ENCODE measurements around the gene ARHGEF11.
"Not testable (repeated sequence)": the region's sequence is repeated elsewhere in the genome, so short reads cannot be mapped to it uniquely, and the experiment has no call there.

Gene ARHGEF11

DNA sequence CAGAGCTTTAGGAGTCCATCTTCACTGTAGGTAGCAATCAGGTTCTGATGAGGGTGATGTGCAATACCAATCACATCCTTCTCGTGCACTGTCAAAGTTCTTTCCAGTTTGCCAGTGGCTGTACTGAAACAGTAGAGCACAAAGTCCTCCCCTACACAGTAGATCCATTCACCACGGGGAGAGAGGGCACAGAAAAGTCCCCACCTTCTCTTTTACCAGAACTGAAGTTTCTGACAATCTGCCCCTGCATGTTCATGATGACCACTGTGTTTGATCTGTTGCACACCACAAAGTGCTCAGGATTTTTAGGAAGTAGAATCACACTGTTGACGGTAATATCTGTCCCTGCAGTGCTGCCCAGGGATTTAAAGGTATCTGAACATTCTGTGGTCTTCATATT, 13.7 kb upstream of the ARHGEF11 start:
- DNase-seq (ENCODE audit: low read depth, low spot score); H3K4me3 ChIP-seq (ENCODE audit: low read length): not testable (repeated sequence)

- DNase-seq (ENCODE audit: low read depth, low spot score), result no peak
- H3K4me3 ChIP-seq (ENCODE audit: low read length), result no peak overlapping the region
These were observed 10.7 kb upstream of the ARHGEF11 start for GRCh38 chr1:157056269-157056668.

DNA sequence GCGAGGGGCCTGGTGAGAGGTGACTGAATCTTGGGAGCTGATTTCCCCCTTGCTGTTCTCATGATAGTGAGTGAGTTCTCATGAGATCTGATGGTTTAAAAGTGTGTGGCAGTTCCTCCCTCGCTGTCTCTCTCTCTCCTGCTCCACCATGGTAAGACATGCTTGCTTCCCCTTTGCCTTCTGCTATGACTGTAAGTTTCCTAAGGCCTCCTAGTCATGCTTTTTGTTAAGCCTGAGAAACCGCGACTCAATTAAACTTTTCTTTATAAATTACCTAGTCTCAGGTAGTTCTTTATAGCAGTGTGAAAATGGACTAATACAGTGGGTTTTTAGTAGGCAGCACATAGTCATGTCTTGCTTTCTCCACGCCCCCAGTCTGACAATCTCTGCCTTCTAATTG, 10.2 kb upstream of the ARHGEF11 start:
- not testable (repeated sequence) for H3K4me3 ChIP-seq (ENCODE audit: low read length); DNase-seq (ENCODE audit: low read depth, low spot score)

DNA sequence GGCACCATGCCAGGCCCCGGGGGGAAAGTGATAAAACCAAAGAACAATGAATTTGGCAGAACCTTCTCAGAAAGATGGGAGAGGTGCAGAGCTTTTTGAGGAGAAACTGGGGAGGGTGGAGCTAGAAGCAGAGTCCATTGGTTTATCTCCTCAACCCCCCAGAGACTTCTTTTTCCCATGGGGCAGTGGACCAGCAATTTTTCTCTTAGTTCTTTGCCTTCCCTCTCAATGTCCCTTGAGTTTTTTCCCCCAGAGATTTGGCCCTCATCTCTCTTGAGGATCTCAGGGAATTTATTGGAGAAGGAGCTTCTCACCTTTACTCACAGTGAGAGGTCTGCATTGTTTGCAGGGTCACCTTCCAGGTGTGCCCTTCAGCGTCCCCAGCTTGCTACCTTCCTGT, 5.3 kb upstream of the ARHGEF11 start:
- no peak overlapping the region for H3K4me3 ChIP-seq (ENCODE audit: low read length)
- DNase-seq (ENCODE audit: low read depth, low spot score), result no peak

DNA sequence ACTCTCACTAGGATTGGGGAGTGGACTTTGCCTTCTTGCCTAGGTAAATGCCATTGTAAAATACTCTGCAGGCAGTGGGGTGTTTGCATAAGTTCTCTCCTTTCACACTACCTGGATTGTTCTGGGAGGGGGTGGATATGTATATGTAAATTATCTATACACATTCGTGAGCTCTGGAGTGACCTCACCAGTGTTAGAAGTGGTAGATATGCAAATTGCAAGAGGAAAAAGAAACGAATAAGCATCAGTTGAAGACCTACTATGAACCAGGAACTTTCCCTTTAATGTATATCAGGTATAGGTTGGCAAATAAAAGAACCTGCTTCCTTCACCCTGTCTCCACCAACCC, 1.5 kb upstream of the ARHGEF11 start:
- DNase-seq (ENCODE audit: low read depth, low spot score), result no peak

GRCh38 chr1:157044326-157044725, 1.2 kb downstream of the ARHGEF11 start:
- no peak for DNase-seq (ENCODE audit: low read depth, low spot score)
- H3K4me3 ChIP-seq (ENCODE audit: low read length), result no peak overlapping the region

More for the DNA sequence above, 1.5 kb upstream of the ARHGEF11 start:
- no peak overlapping the region for H3K4me3 ChIP-seq (ENCODE audit: low read length)

DNA sequence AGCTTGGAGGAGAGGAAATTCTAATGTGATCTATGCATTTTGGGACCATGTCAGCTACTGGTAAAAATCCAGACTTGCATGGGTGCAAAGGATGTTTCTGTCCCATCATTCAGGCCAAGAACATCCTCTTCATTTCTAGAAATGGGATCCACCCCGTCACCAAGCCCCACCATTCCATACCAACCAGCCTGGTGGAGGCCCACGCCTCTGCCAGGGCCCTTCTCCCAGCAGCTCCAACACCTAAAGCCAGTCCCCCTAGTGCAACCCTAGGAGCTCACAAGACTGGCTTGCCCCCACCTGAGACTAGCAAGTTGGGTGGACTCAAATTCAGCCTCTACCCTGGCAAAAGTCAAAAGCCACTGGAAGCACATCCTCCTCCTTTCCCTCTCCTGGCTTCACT, 1.9 kb downstream of the ARHGEF11 start:
- DNase-seq (ENCODE audit: low read depth, low spot score), result no peak

DNA sequence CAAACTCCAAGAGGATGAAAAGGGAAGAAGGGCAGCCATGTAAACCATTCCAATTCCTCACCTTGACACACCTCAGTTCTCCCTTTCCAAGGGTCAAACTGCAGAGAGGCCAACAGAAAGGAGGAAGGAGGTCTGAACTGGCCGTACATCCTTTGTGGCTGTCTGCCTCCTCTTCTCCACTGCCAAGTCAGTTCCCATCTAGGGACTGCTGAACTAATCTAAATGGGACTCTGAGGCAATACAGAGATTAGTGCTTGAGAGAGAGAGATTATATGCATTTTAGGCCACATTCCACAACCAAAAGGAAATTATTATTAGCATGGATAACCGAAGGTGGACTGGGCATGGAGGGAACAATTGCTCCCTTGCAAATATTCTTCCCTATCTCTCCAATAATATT, 2.7 kb downstream of the ARHGEF11 start:
- no peak for DNase-seq (ENCODE audit: low read depth, low spot score)

More for the DNA sequence above, 1.9 kb downstream of the ARHGEF11 start:
- no peak overlapping the region for H3K4me3 ChIP-seq (ENCODE audit: low read length)

DNA sequence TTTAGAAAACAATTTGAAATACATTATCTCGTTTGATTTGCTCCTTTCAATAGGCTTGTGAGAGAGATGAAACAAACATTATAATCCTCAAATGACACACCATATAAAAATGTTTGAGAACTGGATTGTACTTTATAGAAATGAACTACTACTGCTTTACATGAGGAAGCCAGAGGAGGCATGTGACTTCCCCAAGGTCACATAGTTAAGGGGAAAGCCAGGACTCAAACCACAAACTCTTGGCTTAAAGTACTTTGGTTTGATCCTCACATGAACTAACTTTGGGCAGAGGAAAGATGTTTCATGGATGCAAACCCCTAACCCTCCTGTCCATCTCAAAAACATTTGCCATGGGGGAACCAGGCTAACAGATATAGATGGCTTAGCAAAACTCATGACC, 4.7 kb downstream of the ARHGEF11 start:
- H3K4me3 ChIP-seq (ENCODE audit: low read length), result no peak overlapping the region
- DNase-seq (ENCODE audit: low read depth, low spot score), result no peak

More for the DNA sequence above, 2.7 kb downstream of the ARHGEF11 start:
- no peak overlapping the region for H3K4me3 ChIP-seq (ENCODE audit: low read length)

DNA sequence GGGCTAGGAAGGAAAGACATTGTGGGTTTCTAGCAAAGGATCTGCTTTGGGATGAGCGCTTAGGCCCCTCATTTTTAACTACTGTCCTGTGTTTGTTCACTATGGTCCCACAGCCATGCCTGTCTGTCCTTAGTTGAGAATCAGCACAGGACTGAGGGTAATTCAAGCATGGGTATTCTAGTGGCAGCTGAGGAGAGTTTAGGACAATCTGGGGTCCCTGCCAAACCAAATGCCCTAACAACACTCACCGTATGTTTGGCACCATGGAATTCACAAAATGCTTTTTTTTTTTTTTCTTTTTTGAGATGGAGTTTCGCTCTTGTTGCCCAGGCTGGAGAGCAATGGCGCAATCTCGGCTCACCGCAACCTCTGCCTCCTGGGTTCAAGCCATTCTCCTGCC, 10.4 kb downstream of the ARHGEF11 start:
- no peak overlapping the region for H3K4me3 ChIP-seq (ENCODE audit: low read length)
- DNase-seq (ENCODE audit: low read depth, low spot score), result no peak

GRCh38 chr1:157034137-157034800, 11.3 kb downstream of the ARHGEF11 start:
- no peak for DNase-seq (ENCODE audit: low read depth, low spot score)
- no peak overlapping the region for H3K4me3 ChIP-seq (ENCODE audit: low read length)

DNA sequence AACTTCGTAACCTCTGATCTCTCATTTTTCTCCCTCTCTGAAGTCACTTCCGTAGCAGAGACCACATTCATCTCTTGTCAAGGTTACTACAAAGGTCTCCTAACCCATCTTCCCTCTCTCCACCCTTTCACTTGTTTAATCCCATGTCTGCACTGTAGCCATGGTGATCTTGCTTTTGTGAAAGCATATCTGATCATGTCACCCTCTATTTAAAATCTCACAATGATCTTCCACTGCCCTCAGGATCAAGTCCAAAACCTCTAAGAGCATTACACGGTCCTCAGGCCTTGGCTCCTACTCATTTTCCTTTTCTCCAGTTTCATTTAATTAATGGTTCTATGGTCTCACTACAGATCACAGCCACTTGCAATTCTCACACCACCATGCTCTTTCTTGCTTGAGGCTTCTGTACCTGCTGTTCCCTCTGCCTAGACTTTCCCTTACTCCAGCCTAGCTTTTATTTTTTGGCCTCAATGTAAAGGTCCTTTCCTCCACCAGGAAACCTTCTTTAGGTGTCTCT, 12.1 kb downstream of the ARHGEF11 start:
- DNase-seq (ENCODE audit: low read depth, low spot score), result peak; percentile 8
- H3K4me3 ChIP-seq (ENCODE audit: low read length), result no peak overlapping the region

DNA sequence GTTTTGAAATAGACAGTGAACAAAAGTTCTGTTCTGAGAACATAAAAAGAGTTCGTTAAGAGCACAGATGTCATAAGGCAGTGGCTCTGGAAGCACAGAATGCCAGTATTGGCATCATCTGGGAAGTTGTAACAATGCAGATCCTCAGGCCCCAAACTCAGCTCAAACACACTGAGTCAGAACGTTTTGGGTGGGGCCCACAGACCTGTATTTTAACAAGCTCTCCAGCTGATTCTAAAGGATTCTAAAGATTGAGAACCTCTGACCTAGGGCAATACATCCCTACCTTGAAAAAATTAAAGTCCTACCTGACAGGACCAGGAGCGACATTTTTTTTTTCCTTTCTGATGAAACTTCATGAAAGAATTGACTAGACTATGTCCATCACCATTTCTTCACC, 13.2 kb downstream of the ARHGEF11 start:
- H3K4me3 ChIP-seq (ENCODE audit: low read length), result no peak overlapping the region
- DNase-seq (ENCODE audit: low read depth, low spot score), result no peak

GRCh38 chr1:157030728-157031127, 14.8 kb downstream of the ARHGEF11 start:
- no peak overlapping the region for H3K4me3 ChIP-seq (ENCODE audit: low read length)
- no peak for DNase-seq (ENCODE audit: low read depth, low spot score)

GRCh38 chr1:157028674-157029073, 16.9 kb downstream of the ARHGEF11 start:
- DNase-seq (ENCODE audit: low read depth, low spot score), result no peak
- H3K4me3 ChIP-seq (ENCODE audit: low read length), result no peak overlapping the region

GRCh38 chr1:157025856-157026255, 19.7 kb downstream of the ARHGEF11 start:
- H3K4me3 ChIP-seq (ENCODE audit: low read length), result no peak overlapping the region
- no peak for DNase-seq (ENCODE audit: low read depth, low spot score)

GRCh38 chr1:157025385-157025784, 20.2 kb downstream of the ARHGEF11 start:
- DNase-seq (ENCODE audit: low read depth, low spot score), result no peak

DNA sequence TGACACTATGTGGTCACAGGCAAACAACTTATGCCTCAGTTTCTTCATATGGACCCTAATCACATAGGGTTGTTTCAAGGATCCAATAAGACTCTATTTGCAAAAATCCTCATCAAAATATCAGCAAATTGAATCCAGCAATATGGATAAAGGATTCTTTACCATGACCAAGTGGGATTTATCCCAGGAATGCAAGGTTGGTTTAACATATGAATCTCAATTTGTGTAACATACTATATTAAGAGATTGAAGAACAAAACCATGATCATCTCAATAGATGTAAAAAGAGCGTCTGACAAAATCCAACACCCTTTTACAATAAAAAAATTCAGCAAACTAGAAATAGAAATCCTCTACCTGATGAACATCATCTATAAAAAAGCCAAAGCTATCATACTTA, 23.9 kb downstream of the ARHGEF11 start:
- H3K4me3 ChIP-seq (ENCODE audit: low read length), result no peak overlapping the region
- no peak for DNase-seq (ENCODE audit: low read depth, low spot score)

More at GRCh38 chr1:157025385-157025784, 20.2 kb downstream of the ARHGEF11 start:
- no peak overlapping the region for H3K4me3 ChIP-seq (ENCODE audit: low read length)

- no peak for DNase-seq (ENCODE audit: low read depth, low spot score)
- H3K4me3 ChIP-seq (ENCODE audit: low read length), result no peak overlapping the region
These were observed 26.1 kb downstream of the ARHGEF11 start for GRCh38 chr1:157019457-157019856.

DNA sequence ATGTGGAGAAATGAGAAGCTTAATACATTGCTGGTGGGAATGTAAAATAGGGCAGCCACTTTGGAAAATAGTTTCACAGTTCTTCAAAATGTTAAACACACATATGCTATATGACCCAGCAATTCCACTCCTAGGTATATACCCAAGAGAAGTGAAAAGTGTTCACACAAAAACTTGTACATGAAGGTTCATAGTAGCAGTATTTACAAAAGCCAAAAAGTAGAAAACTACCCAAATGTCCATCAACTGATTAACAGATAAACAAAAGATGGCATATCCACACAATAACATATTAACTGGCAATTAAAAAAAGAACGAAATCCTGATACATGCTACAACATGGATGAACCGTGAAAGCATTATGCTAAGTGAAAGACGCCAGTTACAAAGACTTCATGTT, 33.7 kb downstream of the ARHGEF11 start:
- DNase-seq (ENCODE audit: low read depth, low spot score), result no peak
- H3K4me3 ChIP-seq (ENCODE audit: low read length), result no peak overlapping the region

DNA sequence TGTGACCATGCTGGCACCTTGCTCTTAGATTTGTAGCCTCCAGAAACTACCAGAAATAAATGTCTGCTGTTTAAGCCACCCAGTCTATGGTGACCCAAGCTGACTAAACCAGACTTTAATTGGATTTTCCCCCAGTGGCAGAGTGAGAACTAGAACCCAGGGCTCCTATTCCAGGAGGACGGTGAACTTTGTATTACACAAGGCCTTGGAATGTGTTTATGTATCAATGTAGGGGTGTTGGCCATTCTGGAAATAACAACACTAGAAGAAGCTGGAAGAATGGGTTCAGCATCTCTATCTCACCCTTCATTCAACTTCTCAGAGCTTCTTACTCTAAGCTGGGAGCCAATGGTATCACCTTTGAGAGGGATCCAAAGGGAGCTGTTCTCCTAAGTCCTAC, 37.0 kb downstream of the ARHGEF11 start:
- H3K4me3 ChIP-seq (ENCODE audit: low read length), result no peak overlapping the region
- no peak for DNase-seq (ENCODE audit: low read depth, low spot score)

All from Jurkat, Clone E6-1 (cell line).